ENCODE data around the gene ANK3.

DNA sequence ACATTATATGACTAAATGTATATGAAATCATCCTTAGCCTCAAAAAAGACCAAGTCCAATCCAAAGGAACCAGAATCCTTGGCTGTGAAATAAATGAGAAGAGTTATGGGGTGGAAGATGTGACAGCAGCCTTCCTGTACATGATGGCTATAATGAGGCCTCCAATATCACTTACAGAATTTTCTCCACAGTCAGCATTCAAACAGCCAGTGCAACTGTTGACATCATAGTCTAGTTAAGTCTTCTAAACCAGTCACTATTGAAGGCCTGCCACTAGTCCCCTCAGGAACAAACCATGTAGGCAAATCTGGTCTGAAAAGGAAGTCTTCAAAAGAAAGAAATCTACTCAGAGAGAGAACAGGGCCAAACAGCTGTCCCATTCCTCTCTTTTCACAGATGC is 263.8 kb downstream of the ANK3 start:
- TF ChIP-seq GATA2 (IDR thresholded peaks at IDR 0.05; ENCODE audit: low read depth, low read length) (no peak), GATA3 (IDR thresholded peaks at IDR 0.05; ENCODE audit: low read depth, low read length) (no peak)
